ENCODE data around the gene DGKG.

DGKG gene

DNA sequence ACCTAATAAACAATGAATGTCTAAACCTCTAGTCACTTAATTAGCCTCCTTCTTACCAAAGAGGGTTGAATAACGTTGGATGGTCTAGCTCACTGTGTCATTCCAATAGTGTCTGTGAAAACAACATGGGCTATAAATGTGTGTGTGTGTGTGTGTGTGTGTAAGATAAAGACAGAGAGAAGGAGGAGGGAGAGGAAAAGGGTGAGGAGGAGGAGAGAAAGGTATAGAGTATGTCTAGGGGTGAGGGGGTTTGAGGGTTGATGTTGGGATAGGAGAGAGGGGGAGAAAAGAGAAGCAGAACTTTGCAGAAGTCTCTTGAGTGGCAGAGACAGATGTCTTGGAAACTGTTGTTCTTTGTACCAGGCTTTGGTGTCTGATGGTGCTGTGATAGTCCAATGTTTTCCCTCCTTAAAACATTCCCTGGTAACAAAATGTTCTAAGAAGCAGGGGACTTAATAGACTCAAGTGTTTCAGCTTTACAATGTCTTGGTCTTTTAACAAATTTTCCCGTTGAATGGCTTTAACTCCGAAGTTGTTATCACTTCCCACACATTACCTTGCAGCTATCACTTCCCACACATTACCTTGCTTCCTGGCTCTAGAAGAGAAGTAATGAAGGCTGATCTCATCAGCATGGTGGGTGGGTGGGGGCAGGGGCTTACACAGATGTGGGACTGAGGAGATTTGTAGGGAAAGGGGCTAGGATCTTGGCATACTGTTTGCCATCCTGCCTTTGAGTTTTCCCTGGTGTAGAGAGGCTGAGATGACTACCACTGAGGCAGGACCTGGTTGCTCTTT, 195.3 kb downstream of the DGKG start:
- no peak for DNase-seq

DNA sequence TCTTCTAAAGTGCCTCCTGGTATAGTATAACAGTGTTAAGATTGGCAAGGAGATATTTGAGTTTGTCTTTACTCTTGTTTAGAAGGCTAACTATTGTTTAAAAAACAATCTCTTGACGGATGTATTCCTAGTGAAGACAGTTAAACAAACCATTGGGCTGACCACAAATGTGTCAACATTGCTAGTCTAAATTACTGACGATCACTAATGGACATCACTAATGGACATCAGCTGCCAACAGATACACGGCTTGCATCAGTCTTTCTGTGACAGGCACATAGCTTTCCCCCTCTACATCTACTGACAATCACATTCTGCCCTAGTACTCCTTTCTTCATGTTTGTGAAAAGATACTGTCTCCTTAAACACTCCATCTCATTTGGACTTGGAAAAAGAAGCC, 196.0 kb downstream of the DGKG start:
- no peak for DNase-seq

- no peak for DNase-seq
Measured at GRCh38 chr3:186165331-186165730, 196.7 kb downstream of the DGKG start.

GRCh38 chr3:186164696-186165095, 197.3 kb downstream of the DGKG start:
- DNase-seq = no peak

- no peak for DNase-seq
Measured at GRCh38 chr3:186162221-186162620, 199.8 kb downstream of the DGKG start.

- DNase-seq = no peak
Measured at GRCh38 chr3:186160691-186161243, 201.3 kb downstream of the DGKG start.

GRCh38 chr3:186154641-186155040, 207.4 kb downstream of the DGKG start:
- DNase-seq = no peak

- no peak for DNase-seq
Measured at GRCh38 chr3:186152889-186153292, 209.1 kb downstream of the DGKG start.

GRCh38 chr3:186152361-186152798, 209.7 kb downstream of the DGKG start:
- no peak for DNase-seq

- DNase-seq = no peak
Measured at GRCh38 chr3:186151077-186151971, 210.7 kb downstream of the DGKG start.

DNA sequence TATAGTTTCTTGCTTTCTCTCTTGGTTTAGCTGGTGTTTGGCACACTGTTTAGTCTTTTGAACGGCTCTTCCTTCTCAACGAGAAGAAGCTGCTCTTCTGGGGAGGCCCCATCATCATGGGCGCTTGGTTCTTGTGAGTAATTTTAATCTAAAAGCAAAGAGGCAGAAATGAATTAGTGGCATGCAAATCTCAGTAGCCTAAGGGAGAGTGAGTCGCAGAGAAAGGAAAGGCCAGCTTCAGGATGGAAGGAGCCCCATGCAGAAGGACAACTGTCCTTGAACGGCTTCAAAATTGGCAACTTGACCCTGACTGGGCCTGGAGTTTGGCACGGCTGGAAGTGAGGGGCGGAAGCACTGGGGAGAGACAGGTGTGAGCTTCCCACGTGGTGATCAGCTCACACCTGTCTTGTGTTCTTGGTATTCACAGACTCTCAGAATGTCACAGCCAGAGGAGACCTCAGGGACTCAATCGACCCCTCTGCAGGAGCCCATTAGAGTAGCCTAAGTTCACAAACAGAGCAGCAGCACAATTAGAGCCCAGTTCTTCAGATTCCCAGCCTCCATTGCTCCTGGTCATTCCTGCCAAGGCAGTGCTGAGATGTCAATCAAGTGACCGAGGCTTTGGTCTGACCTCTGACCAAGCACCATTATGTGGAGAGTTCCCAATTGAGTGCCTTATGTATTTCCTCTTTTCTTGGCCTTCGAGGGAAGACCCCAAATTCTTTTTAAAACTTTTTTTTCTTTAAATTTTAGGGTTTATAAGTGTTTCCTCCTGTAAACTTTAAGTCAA, 211.8 kb downstream of the DGKG start:
- no peak for DNase-seq

GRCh38 chr3:186149319-186149960, 212.6 kb downstream of the DGKG start:
- DNase-seq = no peak

GRCh38 chr3:186144257-186144656, 217.8 kb downstream of the DGKG start:
- DNase-seq = no peak

DNA sequence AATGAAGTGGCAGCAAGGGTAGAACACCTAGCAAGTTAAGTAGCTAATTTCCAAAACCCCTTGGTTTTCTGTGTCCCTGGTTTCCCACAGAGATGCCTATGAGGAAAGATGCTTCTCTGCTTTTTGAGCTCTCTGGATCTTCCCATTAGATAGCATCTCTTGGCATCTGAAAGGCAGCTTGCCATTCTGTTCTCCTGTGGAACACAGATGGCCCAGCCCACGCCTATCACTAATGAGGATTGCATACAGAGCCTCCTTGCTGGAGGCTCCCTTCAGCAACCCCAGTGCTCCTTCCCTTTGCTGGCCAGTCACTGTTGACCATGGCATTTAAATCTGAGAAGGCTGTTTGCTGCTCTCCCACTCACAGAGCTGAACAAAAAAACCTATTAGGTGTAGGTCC, 218.8 kb downstream of the DGKG start:
- DNase-seq = no peak

- no peak for DNase-seq
Measured at GRCh38 chr3:186142393-186142932, 219.6 kb downstream of the DGKG start.

- no peak for DNase-seq
Measured at GRCh38 chr3:186141790-186142189, 220.2 kb downstream of the DGKG start.

DNA sequence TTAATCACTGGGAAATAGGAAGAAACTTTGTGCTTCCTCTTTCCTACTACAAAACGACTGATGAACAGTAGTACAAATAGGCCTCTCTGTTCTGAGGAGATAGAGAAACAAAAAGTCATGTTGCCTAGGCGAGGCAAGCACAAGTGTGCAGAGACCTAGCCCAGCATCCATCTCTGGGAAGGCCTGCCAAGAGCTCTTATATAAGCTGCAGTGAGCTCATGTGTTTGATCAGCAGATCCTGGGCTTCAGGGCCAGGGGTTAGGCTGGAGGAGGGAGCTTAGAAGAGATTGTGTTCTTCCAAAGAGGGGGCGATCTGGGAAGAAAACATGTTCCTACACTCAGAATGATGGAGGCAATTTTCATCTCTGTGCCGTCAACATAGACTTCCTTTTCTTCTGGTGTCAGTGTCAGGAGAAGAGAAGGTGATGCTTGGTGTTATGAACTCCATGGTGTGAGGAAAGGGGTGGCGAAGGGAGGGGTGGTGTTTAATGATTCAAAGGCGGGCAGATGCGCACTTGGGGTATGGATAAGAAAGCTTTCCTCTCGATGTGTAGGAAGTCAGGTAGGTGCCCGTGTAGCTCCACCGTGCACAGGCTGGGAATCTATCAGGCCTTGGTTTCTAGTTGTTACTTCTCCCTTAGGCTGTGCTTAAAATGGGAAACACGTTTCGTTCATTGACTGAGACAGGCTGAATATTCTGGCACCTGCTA, 223.6 kb downstream of the DGKG start:
- no peak for DNase-seq

GRCh38 chr3:186137051-186137685, 224.9 kb downstream of the DGKG start:
- DNase-seq = no peak

DNA sequence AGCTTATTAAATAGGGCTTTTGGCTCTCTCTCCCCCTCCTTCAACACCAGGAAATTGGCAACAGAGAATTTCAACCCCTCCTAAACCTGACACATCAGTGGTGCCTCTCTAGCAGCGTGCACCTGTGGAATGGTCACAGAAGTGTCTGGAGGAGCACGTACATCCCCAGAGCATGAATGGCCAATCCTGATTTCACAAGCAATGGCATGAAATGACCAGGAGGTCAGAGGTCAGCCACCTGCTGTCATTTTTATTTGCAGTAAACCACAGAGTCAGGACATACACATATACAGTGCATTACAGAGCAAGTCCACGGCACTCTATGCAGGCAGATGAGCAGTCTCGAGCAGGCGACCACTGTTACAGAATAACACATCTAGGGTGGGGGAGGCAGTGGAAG, 228.1 kb downstream of the DGKG start:
- no peak for DNase-seq

DNA sequence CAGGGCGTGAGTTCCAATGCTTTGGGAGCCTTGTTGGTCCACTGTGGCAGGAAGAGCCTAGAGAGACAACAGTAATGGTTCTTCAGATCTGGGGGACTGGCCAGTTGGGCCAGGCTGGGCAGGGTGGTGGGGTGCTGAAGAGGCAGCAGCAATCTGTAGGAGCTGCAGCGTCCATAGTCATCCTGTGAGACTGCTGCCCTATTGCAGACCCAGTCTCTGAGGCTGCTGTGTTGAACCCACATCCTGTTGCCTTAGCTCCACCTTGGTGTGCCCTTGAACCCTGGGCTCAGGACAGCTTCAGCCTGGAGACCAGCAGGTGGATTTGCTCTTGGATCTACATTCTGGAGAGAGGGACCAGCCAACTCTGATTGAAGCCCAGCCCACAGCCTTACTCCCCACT, 229.5 kb downstream of the DGKG start:
- DNase-seq = no peak

- no peak for DNase-seq
Measured at GRCh38 chr3:186129206-186129605, 232.8 kb downstream of the DGKG start.

Data from activated CD4-positive, CD25-positive, alpha-beta regulatory T cell treated with anti-CD3 and anti-CD28 coated beads, Interleukin-2, amount 50 U/mL, for 72 hours (primary cell).